Anterior cingulate cortex (tissue), 58 donors: Measurements from ENCODE around the gene LRRC28.

ENCODE experiments used
- DNase-seq, 58 donors: peaks; one replicate each; lab custom pipeline; 2025; lab: John Stamatoyannopoulos, UW

The LRRC28 gene

GRCh38 chr15:99432271-99433025 lies 181.2 kb downstream of the LRRC28 start:
- no peak for DNase-seq

DNA sequence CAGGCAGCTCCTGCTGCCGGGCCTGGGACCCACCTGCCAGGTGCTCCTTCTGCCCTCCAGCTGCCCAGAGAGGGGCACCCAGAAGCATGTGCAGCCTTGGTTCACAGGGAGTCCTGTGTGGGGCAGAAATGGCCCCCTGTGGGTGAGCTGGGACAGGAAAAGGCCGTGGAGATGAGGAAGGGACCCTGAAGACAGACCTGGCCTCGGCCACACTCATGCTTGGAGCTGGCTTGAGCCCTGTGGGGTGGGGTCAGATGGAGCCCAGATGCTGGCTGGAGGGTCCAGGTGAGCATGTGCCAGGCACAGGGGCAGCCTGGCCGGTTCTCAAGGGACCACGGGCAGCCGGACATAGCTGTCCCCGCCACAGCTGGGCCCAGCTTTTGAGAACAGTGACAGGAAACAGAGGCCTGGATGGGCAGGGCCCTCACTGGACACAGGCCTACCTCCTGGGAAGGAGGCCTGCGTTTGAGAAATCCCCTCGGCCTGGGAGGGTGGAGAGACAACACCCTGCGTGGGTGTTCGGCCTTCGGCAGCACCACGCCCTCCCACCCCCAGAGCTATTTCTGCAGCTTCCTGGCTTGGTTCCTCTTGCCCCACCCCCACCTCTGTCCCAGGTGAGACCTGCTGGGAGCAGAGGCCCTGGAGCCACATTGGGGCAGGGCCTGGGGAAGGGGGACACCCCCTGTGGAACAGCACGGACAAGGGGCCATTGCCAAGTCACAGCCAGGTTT lies 181.9 kb downstream of the LRRC28 start:
- no peak for DNase-seq

DNA sequence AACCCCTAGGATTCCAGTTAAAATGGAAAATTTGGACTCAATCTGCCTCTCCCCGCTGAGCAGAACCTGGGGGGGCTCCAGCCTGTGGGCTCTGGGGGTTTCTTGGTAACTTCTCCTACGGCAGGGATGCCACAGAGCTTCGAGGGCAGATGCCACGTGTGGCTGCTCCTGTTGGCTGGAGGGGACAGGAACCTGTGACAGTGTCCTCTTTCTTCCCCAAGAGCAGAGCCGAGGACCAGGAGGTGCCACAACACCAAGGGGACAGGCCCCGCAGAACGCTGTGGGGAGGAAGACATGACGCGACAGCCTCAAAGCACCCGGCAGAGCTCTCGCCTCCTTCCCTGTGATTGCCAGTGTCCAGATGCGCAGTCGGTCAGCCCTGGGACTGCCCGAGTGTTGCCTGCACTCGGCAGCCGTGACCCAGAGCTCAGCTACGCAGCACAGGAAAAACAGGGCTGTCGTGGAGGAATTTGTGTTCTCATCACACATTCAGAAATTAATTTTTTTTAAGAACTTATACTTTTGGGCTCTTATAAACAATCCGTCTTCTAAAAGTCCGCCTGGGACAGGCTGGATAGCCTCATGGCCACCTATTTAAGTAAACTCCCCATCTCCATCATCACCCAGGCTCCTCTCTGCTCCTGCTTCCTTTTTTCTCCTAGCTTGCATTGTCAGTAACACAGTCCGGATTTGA lies 182.6 kb downstream of the LRRC28 start:
- DNase-seq, result no peak

GRCh38 chr15:99434506-99435112 lies 183.3 kb downstream of the LRRC28 start:
- DNase-seq, result no peak

GRCh38 chr15:99435113-99435695 lies 183.9 kb downstream of the LRRC28 start:
- DNase-seq, result no peak

DNA sequence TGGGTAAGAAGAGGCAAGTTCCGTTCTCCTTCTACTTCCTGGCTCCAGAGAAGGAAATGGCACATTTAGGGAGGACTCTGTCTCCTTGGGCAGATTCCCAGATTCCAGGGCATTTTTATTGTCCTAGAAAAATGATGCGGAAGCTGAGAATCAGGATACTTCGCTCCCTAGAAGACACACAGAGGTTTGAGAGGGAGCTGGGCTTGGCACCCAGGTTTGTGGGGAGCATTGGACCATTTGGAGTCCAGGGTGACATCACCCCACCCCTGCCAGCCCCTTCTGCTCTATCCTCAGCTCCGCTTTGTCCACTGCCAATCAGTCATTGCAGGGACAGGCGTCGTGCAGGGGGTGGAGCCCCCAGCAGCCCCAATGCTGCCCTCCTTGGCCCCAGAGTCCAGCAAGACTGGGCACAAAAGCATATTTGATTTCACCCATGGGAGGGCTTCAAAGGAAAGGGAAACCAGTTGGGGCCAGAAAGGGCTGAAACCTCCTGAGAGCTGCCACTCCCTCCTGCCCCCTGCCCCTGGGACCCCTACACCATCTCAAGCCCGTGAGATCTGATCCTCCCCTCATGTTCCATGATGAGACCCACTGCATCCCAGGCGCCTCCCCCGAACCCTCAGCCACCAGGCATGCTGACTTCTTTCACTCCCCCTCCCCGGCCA lies 184.7 kb downstream of the LRRC28 start:
- no peak for DNase-seq

DNA sequence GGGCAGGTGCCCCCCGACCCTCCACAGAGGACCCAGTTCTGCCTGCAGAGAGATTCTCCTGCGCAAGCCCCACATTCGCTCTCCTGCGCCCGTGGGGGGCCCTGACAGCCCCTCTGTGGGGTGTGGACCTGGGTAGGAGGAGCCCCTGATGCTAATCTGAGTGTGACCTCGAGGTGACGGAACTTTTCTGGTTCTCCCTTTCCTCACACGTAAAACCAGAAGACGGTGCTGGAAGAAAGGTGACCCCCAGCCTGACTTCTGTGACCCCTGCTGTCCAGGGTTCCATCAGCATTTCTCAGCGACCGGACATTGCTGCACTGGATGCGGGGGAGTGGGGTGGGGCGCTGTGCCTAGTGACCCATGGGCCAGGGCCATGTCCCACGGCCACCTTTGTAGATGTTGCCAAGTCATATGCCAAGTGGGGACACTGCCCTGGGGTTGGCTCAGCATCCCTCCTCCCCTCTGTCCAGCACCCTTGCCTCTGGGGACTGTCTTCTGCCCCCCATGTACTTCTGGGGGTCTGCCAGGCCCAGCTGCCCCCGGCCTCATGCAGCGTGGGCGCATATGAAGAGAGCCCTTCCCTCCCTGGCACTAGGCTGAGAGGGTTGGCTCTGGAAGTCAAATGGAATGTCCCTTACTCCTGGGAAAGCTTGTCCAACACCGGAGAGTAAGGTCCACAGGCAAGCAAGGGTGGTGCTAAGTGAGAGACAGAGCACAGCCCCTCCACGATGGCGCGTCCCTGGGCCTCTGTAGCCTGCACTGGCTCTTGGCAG lies 185.4 kb downstream of the LRRC28 start:
- DNase-seq, result no peak

DNA sequence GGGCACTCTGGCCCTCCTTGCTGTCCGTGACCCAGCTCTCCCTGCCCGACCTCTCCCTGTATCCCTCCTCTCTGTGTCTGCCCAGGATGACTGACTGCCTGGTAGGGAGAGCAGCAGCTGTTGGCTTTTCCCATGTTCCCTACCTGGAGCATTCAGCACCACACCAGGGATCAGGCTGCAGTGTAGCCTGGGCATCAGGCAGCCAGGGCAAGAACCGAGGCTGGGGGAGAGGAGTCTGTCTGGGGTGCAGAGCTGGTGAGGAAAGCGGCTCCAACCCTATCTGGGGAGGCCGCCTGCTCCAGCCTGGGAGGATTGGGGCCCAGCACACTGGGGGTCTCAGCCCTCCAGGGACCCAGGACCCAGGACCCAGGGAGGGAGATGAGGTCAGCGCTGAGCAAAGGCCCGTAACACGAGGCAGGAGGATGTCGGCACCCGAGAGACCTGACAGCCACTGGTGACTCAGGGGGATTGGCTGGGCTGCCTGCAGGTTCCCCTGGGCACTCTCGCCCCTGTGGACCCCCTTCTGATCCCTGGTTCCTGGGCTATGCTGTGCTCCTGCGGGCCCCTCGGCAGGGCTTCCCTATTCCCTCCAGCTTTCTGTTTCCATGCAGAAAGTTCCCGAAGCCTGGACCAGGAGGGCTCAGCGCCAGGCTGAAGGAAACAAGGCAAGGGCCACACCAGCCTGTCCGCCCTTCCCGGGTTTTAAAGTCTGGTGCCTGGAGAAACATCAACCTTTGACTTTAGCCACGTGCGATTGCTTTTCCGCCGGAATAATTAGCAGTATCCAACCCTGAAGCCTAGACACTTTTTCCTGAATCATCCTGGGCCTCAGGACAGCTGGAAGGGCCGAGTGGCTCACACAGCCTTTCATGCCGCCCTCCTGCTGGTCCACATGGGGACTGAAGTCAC lies 186.3 kb downstream of the LRRC28 start:
- no peak for DNase-seq

DNA sequence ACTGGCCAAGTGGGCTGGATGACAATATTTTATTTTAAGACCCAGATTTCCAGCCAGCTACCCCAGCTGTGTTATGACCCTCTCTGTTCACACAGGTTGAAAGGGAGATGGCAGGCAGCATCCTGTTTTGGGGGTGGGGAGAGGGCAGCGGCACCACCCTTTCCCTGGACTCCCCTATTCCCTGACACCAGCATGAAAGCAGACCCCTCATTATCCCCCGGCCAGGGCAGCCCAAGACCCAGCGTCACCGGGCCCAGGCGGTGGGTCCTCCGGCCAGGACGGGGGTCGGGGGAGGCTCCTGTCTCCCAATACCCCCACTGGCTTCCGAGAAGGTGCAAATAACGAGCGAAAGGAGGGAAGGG lies 186.9 kb downstream of the LRRC28 start:
- no peak for DNase-seq

- DNase-seq, result no peak
Measured at GRCh38 chr15:99438691-99439523, 187.6 kb downstream of the LRRC28 start.

GRCh38 chr15:99439524-99439835 lies 188.2 kb downstream of the LRRC28 start:
- no peak for DNase-seq

DNA sequence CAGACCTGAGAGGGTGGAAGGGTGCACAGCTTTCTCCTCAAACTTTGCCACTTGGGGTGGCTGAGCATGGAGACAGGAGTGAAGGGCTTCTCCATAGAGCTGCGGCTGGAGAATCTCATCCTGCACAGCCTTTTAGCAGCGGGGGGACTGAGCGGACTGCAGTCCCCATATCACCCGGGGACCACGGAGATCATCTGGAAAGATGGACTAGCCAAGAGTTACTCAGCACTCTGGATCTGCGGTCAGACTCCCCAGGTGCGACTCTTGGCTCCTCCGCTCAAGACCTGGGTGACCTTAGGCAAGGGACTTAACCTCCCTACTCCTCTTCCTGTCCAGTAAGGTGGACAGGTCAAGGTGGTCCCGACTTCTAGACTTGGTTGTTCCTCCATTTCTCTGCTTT lies 188.7 kb downstream of the LRRC28 start:
- DNase-seq, result no peak
